HG03103 (cell line): ENCODE measurements around the gene CACNA1C.

ENCODE experiments used
- ATAC-seq: cut with Tn5 transposase; IDR thresholded peaks from one replicate; pipeline ENCODE4 v1.9.1; 2021; ENCODE audit warnings: low read depth; ENCODE audit not compliant: unreplicated experiment

CACNA1C gene

GRCh38 chr12:2417481-2418160 is 364.8 kb downstream of the CACNA1C start:
- no peak for ATAC-seq

GRCh38 chr12:2418579-2418978 is 365.8 kb downstream of the CACNA1C start:
- ATAC-seq = no peak

GRCh38 chr12:2422591-2422990 is 369.8 kb downstream of the CACNA1C start:
- ATAC-seq = no peak

- ATAC-seq = no peak
Observed at GRCh38 chr12:2429032-2429431, 376.2 kb downstream of the CACNA1C start.

- ATAC-seq = no peak
Observed at GRCh38 chr12:2431810-2432209, 379.0 kb downstream of the CACNA1C start.

GRCh38 chr12:2432856-2433255 is 380.1 kb downstream of the CACNA1C start:
- no peak for ATAC-seq

- no peak for ATAC-seq
Observed at GRCh38 chr12:2435511-2435910, 382.7 kb downstream of the CACNA1C start.

GRCh38 chr12:2439332-2440100 is 386.7 kb downstream of the CACNA1C start:
- no peak for ATAC-seq

GRCh38 chr12:2443776-2444175 is 391.0 kb downstream of the CACNA1C start:
- ATAC-seq = no peak

GRCh38 chr12:2445968-2446367 is 393.2 kb downstream of the CACNA1C start:
- ATAC-seq = no peak

- ATAC-seq = no peak
Observed at GRCh38 chr12:2447861-2448260, 395.1 kb downstream of the CACNA1C start.

- no peak for ATAC-seq
Observed at GRCh38 chr12:2449586-2449985, 396.8 kb downstream of the CACNA1C start.

GRCh38 chr12:2450553-2450952 is 397.8 kb downstream of the CACNA1C start:
- ATAC-seq = no peak

GRCh38 chr12:2451025-2451424 is 398.2 kb downstream of the CACNA1C start:
- ATAC-seq = no peak

GRCh38 chr12:2451497-2451896 is 398.7 kb downstream of the CACNA1C start:
- no peak for ATAC-seq

GRCh38 chr12:2453076-2453760 is 400.4 kb downstream of the CACNA1C start:
- no peak for ATAC-seq

GRCh38 chr12:2453761-2454090 is 400.9 kb downstream of the CACNA1C start:
- ATAC-seq = no peak

- no peak for ATAC-seq
Observed at GRCh38 chr12:2454601-2455177, 401.9 kb downstream of the CACNA1C start.

GRCh38 chr12:2455410-2455809 is 402.6 kb downstream of the CACNA1C start:
- no peak for ATAC-seq

GRCh38 chr12:2456122-2456812 is 403.5 kb downstream of the CACNA1C start:
- no peak for ATAC-seq

- no peak for ATAC-seq
Observed at GRCh38 chr12:2456813-2457186, 404.0 kb downstream of the CACNA1C start.
